ENCODE measurements around the gene MAP2K4.
A peak's percentile ranks its signal among the peaks of the same experiment; 100 is the strongest.

Gene MAP2K4

DNA sequence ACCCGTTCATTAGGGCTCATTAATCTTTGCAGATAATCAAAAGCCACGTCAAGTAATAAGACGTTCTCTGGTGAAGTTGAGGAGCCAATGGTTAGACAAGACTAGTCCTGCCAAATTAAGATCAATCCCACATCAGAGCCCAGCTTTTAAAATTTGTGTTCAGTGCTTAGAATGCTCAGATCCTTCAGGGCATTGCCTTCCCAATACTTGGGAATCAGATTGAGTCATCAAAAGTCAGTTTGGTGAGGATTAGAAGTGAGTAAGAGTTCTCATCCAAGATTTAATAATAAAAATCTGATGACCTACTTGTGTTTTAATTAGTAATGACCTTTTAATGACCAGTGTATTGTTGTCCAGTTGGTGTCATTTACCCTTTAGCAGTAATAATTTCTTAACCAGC lies 19.8 kb downstream of the MAP2K4 start:
- no peak for DNase-seq (ENCODE audit: low read depth)

GRCh38 chr17:12041312-12041711 lies 20.6 kb downstream of the MAP2K4 start:
- peak; percentile 73 for DNase-seq (ENCODE audit: low read depth)

GRCh38 chr17:12043702-12044101 lies 23.0 kb downstream of the MAP2K4 start:
- DNase-seq (ENCODE audit: low read depth): no peak

DNA sequence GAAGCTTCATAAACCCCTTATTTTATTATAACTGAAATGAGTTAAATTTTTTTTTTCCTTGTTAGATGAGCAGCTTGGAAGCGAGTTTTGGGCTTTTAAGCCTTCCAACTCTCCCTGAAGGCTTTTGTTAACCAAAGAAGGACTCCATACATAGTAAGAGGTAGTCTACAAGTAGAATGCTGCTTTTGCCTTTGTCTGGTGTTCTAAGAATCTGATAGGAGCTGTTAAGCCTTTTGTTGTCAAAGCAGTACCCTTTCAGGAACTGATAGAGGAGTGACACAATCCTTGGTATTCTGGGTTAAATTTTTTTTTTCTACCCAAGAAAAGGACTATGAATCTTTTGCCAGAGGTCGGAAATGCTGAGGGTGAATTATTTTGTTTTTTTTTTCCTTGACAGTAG lies 26.1 kb downstream of the MAP2K4 start:
- DNase-seq (ENCODE audit: low read depth): no peak

- DNase-seq (ENCODE audit: low read depth): no peak
Measured at GRCh38 chr17:12047681-12048376, 27.2 kb downstream of the MAP2K4 start.

DNA sequence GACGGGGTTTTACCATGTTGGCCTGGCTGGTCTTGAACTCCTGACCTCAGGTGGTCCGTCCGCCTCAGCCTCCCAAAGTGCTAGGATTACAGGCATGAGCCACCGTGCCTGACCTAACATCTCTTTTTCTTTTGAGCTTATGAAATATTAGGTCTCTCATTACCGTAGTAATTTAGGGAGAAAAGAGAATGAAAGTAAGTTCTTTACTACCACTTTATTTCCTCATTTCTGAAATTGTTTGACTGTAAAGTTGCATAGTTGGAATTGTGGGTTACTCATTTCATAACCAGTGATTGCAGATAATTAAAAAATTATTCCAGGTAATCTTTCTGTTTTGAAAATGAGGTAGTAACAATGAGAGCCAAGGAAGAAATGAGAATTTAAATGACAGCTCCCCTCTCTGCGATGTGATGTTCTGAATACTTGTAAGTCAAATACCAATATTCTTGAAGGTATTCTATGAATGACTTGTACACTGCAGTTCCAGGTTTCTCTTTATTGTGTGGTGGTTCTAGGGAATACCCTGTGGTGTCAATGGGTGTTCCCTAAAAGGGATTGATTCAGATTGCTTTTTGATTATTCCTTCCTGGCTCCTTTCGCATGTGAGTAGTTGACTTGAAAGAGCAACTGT lies 28.3 kb downstream of the MAP2K4 start:
- no peak for DNase-seq (ENCODE audit: low read depth)

DNA sequence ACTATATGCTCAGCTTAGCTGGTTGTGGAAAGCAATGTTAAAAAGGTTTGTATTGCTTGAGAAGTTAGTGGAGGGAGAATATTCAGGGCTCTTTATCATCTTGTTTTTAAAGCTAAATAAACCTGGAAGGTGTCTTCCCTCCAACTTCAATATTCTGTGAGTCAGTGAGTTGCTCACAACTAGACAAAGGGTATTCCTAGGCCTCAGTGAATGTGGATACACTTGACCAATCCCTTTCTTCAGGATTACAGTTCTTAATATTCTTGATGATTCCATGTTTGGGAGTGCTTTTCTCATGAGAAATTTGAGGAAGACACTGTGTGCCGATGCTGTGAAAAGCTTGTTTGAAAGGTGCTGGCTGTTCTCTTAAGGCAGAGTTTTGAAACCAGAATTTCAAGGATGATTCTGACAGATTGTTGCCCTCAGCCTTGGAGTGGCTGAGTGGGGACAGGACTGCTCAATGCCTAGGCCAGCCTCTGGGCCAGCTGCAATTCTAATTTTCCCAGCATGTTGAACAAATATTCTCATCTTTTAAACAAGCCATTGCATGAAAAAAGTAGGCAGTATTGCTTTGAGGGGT lies 30.1 kb downstream of the MAP2K4 start:
- DNase-seq (ENCODE audit: low read depth): no peak

GRCh38 chr17:12053552-12053951 lies 32.9 kb downstream of the MAP2K4 start:
- DNase-seq (ENCODE audit: low read depth): no peak

- DNase-seq (ENCODE audit: low read depth): no peak
Measured at GRCh38 chr17:12055889-12056288, 35.2 kb downstream of the MAP2K4 start.

DNA sequence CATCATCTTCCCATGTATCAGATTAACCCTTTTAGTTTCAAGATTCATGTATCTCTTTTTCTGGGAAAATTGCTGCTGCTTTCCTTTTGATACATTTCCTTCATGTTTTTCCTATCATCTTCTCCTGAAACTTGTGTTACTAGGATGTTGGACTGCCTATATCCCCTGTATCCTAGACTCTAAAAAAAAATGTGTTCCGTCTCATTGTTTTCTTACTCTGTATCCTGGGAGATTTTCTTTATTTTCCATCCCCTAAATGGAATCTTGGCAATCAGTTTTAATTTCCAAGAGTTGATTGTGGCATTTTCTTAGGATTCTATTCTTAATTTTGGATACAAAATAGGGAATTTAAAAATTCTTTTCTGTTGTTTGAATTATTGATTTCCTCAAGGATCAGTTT lies 36.8 kb downstream of the MAP2K4 start:
- DNase-seq (ENCODE audit: low read depth): no peak

GRCh38 chr17:12058535-12058934 lies 37.9 kb downstream of the MAP2K4 start:
- no peak for DNase-seq (ENCODE audit: low read depth)

- DNase-seq (ENCODE audit: low read depth): no peak
Measured at GRCh38 chr17:12062249-12062648, 41.6 kb downstream of the MAP2K4 start.

GRCh38 chr17:12064395-12064794 lies 43.7 kb downstream of the MAP2K4 start:
- no peak for DNase-seq (ENCODE audit: low read depth)

GRCh38 chr17:12067485-12067884 lies 46.8 kb downstream of the MAP2K4 start:
- no peak for DNase-seq (ENCODE audit: low read depth)

GRCh38 chr17:12068946-12069345 lies 48.3 kb downstream of the MAP2K4 start:
- no peak for DNase-seq (ENCODE audit: low read depth)

GRCh38 chr17:12070561-12070960 lies 49.9 kb downstream of the MAP2K4 start:
- peak; percentile 41 for DNase-seq (ENCODE audit: low read depth)

DNA sequence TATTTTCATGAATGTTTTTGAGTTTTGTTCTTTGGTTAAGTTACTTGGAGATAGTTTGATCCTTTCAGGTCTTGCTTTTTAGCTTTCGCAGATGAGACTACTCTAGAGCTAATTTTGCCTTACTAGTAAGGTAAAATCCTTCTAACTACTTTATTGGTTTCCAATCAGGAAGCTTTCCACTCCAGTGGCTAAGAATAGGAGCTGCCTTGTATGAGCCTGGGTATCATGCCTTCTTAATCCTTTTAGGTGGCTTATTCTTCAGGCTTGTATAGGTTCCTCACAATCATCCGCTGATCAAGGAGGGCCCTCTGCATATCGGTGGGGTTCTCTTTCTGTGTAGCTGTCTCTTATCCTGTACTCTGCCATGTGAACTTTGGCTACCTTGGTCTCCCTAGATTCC lies 53.7 kb downstream of the MAP2K4 start:
- DNase-seq (ENCODE audit: low read depth): no peak

DNA sequence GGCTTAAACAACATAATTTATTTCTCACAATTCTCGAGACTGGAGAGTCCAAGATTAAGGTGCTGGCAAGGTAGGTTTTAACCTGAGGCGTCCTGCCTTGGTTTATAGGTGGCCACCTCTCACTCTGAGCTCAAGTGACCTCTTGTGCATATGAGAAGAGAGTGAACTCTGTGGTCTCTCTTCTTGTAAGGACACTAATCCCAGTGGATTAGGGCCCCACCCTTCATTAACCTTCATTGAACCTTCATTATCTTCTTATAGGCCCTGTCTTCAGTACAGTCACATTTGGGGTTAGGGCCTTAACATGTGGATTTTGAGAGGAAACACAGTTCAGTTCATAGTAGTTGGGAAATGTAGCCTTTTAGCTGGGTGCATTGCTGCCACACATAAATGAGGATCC lies 57.1 kb downstream of the MAP2K4 start:
- DNase-seq (ENCODE audit: low read depth): no peak

DNA sequence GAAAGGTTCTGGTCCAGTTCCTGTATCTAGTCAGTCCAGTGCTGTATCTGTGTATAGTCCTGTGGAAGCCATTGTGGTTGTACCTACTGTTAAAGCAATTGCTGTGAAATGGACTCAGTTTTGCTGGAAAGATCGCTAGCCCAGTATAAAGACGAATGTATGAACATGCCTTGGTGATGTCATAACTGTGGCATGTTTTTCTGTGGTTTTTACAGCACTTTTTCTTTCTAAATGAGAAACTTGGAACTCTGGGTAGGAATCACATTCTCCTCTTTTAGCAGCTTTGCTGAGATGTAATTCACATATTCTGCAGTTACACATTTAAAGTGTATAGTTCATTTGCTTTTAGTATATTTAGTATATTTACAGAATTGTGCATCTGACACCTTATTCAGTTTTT lies 58.1 kb downstream of the MAP2K4 start:
- DNase-seq (ENCODE audit: low read depth): peak; percentile 64

- DNase-seq (ENCODE audit: low read depth): no peak
Measured at GRCh38 chr17:12081720-12082119, 61.0 kb downstream of the MAP2K4 start.

DNA sequence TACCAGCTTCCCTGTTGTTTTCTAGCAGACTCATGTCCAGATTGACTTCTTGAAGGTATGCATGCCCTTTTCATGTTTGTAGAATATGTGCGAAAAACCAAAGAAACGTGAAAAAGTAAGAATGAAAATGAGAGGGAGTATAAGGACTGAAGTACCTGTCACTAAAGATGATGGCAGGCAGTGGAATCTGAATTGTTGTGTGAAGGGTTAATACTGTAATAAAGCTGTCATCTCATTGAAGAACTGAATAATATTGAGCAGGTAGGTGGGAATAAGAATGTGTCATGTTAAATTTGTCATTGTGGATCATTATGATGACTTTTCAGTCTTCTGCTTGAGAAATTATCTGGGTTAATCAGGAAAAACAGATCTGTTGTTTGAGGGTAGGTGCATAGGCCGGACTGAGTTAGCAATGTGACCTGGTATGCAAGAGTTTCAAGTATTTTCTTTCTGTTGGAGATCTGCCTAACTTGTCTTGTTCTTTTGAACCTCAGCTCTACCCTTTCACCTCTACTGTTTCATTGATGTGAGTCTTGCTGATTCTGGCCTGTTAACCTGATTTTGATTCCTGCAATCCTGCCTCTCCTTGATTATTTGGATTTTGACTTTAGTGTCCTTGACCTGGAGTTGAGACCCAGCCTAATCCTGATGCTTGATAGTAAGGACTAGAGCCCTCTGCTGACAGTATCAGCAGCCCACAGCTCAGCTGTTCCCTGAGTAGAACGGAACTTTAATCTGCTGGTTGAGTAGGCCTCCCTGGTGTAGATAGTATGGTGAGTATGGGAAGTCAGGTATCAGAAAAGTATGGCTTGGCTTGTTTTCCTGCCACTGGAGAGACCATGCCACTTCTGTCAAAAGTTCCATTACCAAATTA lies 64.6 kb downstream of the MAP2K4 start:
- DNase-seq (ENCODE audit: low read depth): no peak

- DNase-seq (ENCODE audit: low read depth): no peak
Measured at GRCh38 chr17:12088035-12088434, 67.4 kb downstream of the MAP2K4 start.

All from stromal cell of bone marrow (primary cell).